Neural progenitor cell (in vitro differentiated cells): ENCODE data around the gene RARA. TPM values are rescaled to one million over a fixed set of nuclear protein-coding genes. Genes with fewer than 3 reads are reported as not detected.

Experiments
- DNase-seq: peaks from one replicate; pipeline ENCODE4 v3.0.0-alpha.2; 2016; ENCODE audit warnings: low spot score
- H2AFZ ChIP-seq: fragments of 200-600 bp; sonication (generic); replicated peaks from 2 replicates; pipeline ENCODE4 v1.6.1; 2016; ENCODE audit warnings: antibody characterized with exemption
- H3F3A ChIP-seq: fragments of 200-600 bp; sonication (generic); 2 replicates; pipeline ENCODE4 v1.6.1; 2016; ENCODE audit warnings: antibody characterized with exemption, low read depth
- H3K27ac ChIP-seq: fragments of 200-600 bp; sonication (generic); 2 replicates; pipeline ENCODE4 v1.5.1; 2016; ENCODE audit warnings: mild to moderate bottlenecking
- H3K27me3 ChIP-seq: fragments of 200-600 bp; sonication (generic); 2 replicates; pipeline ENCODE4 v1.6.1; 2016; ENCODE audit warnings: mild to moderate bottlenecking, moderate library complexity
- H3K36me3 ChIP-seq: fragments of 200-600 bp; sonication (generic); 2 replicates; pipeline ENCODE4 v1.5.1; 2016
- H3K4me1 ChIP-seq: fragments of 200-600 bp; sonication (generic); 2 replicates; pipeline ENCODE4 v1.6.1; 2016; ENCODE audit warnings: mixed run types
- H3K4me2 ChIP-seq: fragments of 200-600 bp; sonication (generic); 2 replicates; pipeline ENCODE4 v1.6.1; 2016
- H3K4me3 ChIP-seq: fragments of 200-600 bp; sonication (generic); 2 replicates; pipeline ENCODE4 v1.5.1; 2016
- H3K79me2 ChIP-seq: fragments of 200-600 bp; sonication (generic); 2 replicates; pipeline ENCODE4 v1.6.1; 2016; ENCODE audit warnings: low read depth
- H3K9ac ChIP-seq: fragments of 200-600 bp; sonication (generic); 2 replicates; pipeline ENCODE4 v1.6.1; 2016
- H3K9me3 ChIP-seq: fragments of 200-600 bp; sonication (generic); 2 replicates; pipeline ENCODE4 v1.5.1; 2016; ENCODE audit warnings: low read depth
- H4K20me1 ChIP-seq: fragments of 200-600 bp; sonication (generic); 2 replicates; pipeline ENCODE4 v1.6.1; 2016; ENCODE audit warnings: low read depth
- H3K27ac Mint-ChIP-seq: 3 replicates; pipeline ENCODE4 v1.8.0; 2021; ENCODE audit warnings: mixed read lengths
- H3K27me3 Mint-ChIP-seq: 2 replicates; pipeline ENCODE4 v1.8.0; 2022; ENCODE audit warnings: low read depth, mild to moderate bottlenecking, inconsistent platforms, moderate library complexity, mixed read lengths; ENCODE audit not compliant: insufficient read depth
- H3K36me3 Mint-ChIP-seq: 3 replicates; pipeline ENCODE4 v1.8.0; 2021; ENCODE audit warnings: mixed read lengths
- H3K4me1 Mint-ChIP-seq: 3 replicates; pipeline ENCODE4 v1.8.0; 2021; ENCODE audit warnings: mixed read lengths
- H3K4me3 Mint-ChIP-seq: 3 replicates; pipeline ENCODE4 v1.8.0; 2021; ENCODE audit warnings: mild to moderate bottlenecking, moderate library complexity, mixed read lengths
- H3K9me3 Mint-ChIP-seq: 3 replicates; pipeline ENCODE4 v1.8.0; 2020; ENCODE audit warnings: mixed read lengths
- EZH2 ChIP-seq: fragments of 200-600 bp; sonication (generic); IDR thresholded peaks from 2 replicates; pipeline ENCODE4 v1.6.1; 2017; ENCODE audit warnings: antibody characterized with exemption, mild to moderate bottlenecking, moderate library complexity
- EZH2phosphoT487 ChIP-seq: fragments of 200-600 bp; sonication (generic); IDR thresholded peaks from 2 replicates; pipeline ENCODE4 v1.6.1; 2017; ENCODE audit warnings: antibody characterized with exemption
- total RNA-seq: library from RNA; depleted of rRNA; stranded (reverse); fragments of >200 nt; gene quantifications from 2 replicates; pipeline ENCODE4 v1.2.3, GENCODE V29; 2015; ENCODE audit warnings: low replicate concordance
- TF ChIP-seq, protein P1 (sequence below): fragments of 200-600 bp; sonication (generic); IDR thresholded peaks from 2 replicates; pipeline ENCODE4 v1.5.1; 2017; ENCODE audit warnings: antibody characterized with exemption, mild to moderate bottlenecking

Gene RARA
- total RNA-seq, 1 donor from 2014 or later = 9.0 TPM

GRCh38 chr17:40312131-40312731 is 3.3 kb downstream of the RARA start:
- no peak overlapping the region for H3K9ac ChIP-seq
- H3K9me3 Mint-ChIP-seq = no peaks in the 10 kb centered on the region
- H3K27ac ChIP-seq = no peak overlapping the region
- no peak overlapping the region for H3K4me2 ChIP-seq
- H3K27me3 Mint-ChIP-seq = peaks cover 16% of the 10 kb centered on the region
- H3K79me2 ChIP-seq = no peaks in the 10 kb centered on the region
- H3K36me3 ChIP-seq = no peaks in the 10 kb centered on the region
- peak overlapping the region; percentile 57 for H3K4me3 Mint-ChIP-seq
- TF ChIP-seq EZH2phosphoT487 (no peak), EZH2 (no peak)
- TF ChIP-seq, protein P1, sequence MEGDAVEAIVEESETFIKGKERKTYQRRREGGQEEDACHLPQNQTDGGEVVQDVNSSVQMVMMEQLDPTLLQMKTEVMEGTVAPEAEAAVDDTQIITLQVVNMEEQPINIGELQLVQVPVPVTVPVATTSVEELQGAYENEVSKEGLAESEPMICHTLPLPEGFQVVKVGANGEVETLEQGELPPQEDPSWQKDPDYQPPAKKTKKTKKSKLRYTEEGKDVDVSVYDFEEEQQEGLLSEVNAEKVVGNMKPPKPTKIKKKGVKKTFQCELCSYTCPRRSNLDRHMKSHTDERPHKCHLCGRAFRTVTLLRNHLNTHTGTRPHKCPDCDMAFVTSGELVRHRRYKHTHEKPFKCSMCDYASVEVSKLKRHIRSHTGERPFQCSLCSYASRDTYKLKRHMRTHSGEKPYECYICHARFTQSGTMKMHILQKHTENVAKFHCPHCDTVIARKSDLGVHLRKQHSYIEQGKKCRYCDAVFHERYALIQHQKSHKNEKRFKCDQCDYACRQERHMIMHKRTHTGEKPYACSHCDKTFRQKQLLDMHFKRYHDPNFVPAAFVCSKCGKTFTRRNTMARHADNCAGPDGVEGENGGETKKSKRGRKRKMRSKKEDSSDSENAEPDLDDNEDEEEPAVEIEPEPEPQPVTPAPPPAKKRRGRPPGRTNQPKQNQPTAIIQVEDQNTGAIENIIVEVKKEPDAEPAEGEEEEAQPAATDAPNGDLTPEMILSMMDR = no peak
- DNase-seq = no peak
- peaks cover 64% of the 10 kb centered on the region for H3K4me1 ChIP-seq
- peaks cover 33% of the 10 kb centered on the region for H3F3A ChIP-seq
- no peaks in the 10 kb centered on the region for H3K9me3 ChIP-seq
- H3K36me3 Mint-ChIP-seq = no peaks in the 10 kb centered on the region
- peaks cover 13% of the 10 kb centered on the region for H4K20me1 ChIP-seq
- H3K4me3 ChIP-seq = no peak overlapping the region
- H2AFZ ChIP-seq = no peak overlapping the region
- peaks cover 17% of the 10 kb centered on the region for H3K27me3 ChIP-seq
- peaks cover 41% of the 10 kb centered on the region for H3K4me1 Mint-ChIP-seq
- peak overlapping the region; percentile 57 for H3K27ac Mint-ChIP-seq

DNA sequence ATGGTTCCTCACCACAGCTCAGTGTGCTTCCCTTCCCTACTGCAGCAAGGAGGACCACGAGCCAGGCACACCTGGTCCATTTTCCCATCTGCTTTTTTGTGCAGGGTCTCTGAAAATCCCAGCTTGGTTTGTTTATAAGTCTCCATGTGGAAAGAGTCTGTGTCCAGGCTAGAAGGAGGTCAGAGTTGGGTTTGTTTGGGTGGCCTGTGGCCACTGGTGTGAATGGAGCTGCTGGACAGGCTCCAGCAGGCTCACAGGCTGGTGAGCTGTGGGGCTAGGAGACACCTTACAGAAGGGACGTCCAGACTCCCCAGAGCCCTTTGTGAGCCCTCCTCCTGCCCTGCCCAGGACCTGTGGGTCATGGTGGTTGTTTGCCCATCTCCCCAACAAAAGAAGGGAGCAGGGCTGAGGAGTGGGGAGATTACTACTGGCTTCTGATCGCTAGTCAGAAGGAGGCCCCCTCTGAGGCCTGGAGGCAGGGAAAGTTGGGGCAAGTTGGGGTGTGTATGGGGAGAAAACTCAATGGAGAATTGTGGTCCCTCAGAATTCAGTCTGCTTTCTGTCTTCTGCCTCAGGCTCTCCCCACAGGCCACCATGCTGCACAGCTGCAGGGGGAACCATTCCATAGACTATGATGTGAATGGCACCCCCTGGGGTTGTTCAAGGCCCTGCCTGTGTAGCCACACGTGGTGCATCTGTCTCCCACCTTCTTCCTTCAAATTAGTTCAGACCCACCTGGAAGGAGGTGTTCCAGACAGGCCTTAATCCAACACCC is 4.1 kb downstream of the RARA start:
- H3F3A ChIP-seq = peaks cover 32% of the 10 kb centered on the region
- no peaks in the 10 kb centered on the region for H3K36me3 Mint-ChIP-seq
- no peak overlapping the region for H3K27ac ChIP-seq
- H3K4me3 Mint-ChIP-seq = peak overlapping the region; percentile 4
- H3K9me3 Mint-ChIP-seq = no peaks in the 10 kb centered on the region
- H3K4me3 ChIP-seq = no peak overlapping the region
- peaks cover 23% of the 10 kb centered on the region for H3K27me3 ChIP-seq
- peaks cover 48% of the 10 kb centered on the region for H3K4me1 Mint-ChIP-seq
- H3K4me1 ChIP-seq = peaks cover 61% of the 10 kb centered on the region
- no peak for TF ChIP-seq EZH2
- TF ChIP-seq, protein P1 = no peak
- H2AFZ ChIP-seq = no peak overlapping the region
- H4K20me1 ChIP-seq = peaks cover 10% of the 10 kb centered on the region
- no peak for DNase-seq
- peaks cover 18% of the 10 kb centered on the region for H3K27me3 Mint-ChIP-seq
- no peak overlapping the region for H3K4me2 ChIP-seq
- peak overlapping the region; percentile 87 for H3K27ac Mint-ChIP-seq
- no peaks in the 10 kb centered on the region for H3K79me2 ChIP-seq
- H3K9ac ChIP-seq = no peak overlapping the region
- H3K36me3 ChIP-seq = no peaks in the 10 kb centered on the region
- no peaks in the 10 kb centered on the region for H3K9me3 ChIP-seq

DNA sequence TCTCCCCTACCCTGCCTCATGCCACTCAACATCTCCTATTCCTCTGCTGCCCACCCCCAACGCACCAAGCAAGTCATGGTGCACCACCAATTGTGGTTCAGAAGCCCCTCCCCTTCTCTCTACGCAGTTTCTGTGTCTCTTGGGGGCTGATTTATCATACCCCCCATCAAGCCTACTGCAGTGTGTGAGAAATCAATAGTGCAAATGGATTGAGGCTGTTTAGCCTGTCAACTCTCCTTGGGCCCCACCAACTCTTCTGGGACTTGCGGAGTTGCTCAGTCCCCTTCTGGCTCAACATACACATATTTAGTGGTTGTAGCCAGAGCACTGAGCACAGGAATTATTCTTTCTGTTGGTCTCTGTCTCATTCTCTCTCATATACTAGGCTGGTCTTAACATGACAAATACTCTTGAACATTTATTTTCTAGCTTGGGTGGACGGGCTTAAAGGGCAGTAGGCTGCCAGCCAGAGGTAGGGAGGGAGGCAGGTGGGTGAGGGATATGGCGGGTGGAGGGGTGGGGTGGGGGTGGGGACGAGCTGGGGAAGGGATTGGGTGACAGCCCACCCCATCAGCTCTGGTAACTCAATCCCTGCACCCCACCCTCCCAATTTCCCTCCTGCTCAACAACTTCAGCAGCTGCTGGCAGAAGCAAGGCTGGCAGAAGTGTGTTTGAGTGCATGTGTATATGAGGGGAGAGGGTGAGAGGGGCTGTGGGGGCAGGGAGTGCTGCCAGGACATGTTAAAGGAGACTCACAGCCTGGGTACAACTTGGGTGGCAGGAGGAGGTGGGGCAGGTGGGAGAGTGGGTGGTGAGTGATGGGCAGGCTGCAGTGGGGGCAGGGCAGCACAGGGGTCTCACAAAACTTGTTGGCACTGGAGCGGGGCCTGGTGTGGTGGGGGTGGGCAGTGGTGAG is 4.9 kb downstream of the RARA start:
- Histone ChIP-seq H3K4me1 (peaks cover 53% of the 10 kb centered on the region), H3F3A (peaks cover 23% of the 10 kb centered on the region), H3K79me2 (no peaks in the 10 kb centered on the region), H3K27me3 (peaks cover 28% of the 10 kb centered on the region), H3K4me3 (no peak overlapping the region), H3K9me3 (no peaks in the 10 kb centered on the region), H3K9ac (no peak overlapping the region), H3K4me2 (no peak overlapping the region), H2AFZ (no peak overlapping the region), H3K27ac (no peak overlapping the region), H4K20me1 (peaks cover 12% of the 10 kb centered on the region), H3K36me3 (no peaks in the 10 kb centered on the region)
- Mint-ChIP-seq H3K4me1 (peaks cover 51% of the 10 kb centered on the region), H3K36me3 (no peaks in the 10 kb centered on the region), H3K9me3 (no peaks in the 10 kb centered on the region), H3K27ac (peak overlapping the region; percentile 87), H3K27me3 (peaks cover 18% of the 10 kb centered on the region), H3K4me3 (peak overlapping the region; percentile 4)
- no peak for DNase-seq
- TF ChIP-seq, protein P1 = no peak
- TF ChIP-seq EZH2phosphoT487 (no peak), EZH2 (no peak)
